ENCODE measurements around the gene SPTLC1. TPM values are rescaled to one million over a fixed set of nuclear protein-coding genes. Genes with fewer than 3 reads are reported as not detected.

SPTLC1 gene
- total and polyA plus RNA-seq, 9 donors, result 38.3 to 56.4 (median 42.5) TPM

DNA sequence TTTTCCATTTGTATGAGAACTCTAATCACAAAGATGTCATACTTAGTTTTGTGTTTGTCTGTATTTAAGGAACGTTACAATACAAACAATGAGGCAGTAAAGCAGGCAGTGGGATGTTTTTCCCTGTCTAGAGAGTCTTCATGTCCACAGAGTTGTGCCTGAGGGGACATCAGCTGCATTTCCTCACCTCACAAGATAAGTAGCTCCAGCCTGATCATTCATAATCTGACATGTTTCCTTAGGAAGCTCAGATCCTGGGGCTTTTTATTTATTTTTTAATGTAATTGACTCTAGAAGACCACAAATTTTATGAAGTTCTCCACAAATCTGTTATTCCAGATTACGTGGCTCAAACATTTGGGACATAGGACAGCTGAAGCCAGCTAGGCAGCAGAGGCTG lies 78.5 kb downstream of the SPTLC1 start:
- peaks cover 49% of the 10 kb centered on the region for H3K36me3 ChIP-seq (ENCODE audit: control insufficient read depth, insufficient read depth, low read length)
- WGBS (ENCODE audit: insufficient coverage), result 100% methylated on average over 1 of the region's 2 CpGs

DNA sequence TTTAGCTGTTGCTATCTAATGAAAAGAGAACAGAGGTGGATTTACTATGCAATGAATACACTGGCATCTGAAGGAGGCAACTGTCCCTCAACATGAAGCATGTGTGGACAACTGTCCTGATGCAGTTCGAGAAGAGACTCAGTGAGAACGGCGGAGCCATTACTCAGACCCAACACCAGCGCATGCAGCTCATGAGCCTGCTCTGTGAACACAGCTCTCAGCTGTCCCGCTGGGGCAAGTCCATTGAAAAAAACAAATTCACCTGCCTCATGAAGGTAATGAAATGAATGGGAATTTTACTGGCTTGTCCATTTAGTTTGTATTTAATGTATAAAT lies 78.8 kb downstream of the SPTLC1 start:
- Histone ChIP-seq H3K27ac (ENCODE audit: low read length) (peak overlapping the region; percentile 78), H3K9me3 (replicated peaks; ENCODE audit: control insufficient read depth, low read depth, low read length) (no peaks in the 10 kb centered on the region), H3K27me3 (ENCODE audit: control insufficient read depth, insufficient read depth, low read length) (no peaks in the 10 kb centered on the region), H3K4me1 (ENCODE audit: control insufficient read depth, insufficient read depth, low read length) (peaks cover 5% of the 10 kb centered on the region), H3K4me3 (ENCODE audit: low read length) (no peak overlapping the region), H3K36me3 (ENCODE audit: control insufficient read depth, insufficient read depth, low read length) (peaks cover 49% of the 10 kb centered on the region)
- no CpG with 5 or more reads among the region's 5 CpGs for WGBS (ENCODE audit: insufficient coverage)
- no peak for DNase-seq

More for the DNA sequence above, 78.5 kb downstream of the SPTLC1 start:
- Histone ChIP-seq H3K27ac (ENCODE audit: low read length) (no peak overlapping the region), H3K9me3 (replicated peaks; ENCODE audit: control insufficient read depth, low read depth, low read length) (peaks cover 1% of the 10 kb centered on the region), H3K4me3 (ENCODE audit: low read length) (no peak overlapping the region), H3K4me1 (ENCODE audit: control insufficient read depth, insufficient read depth, low read length) (peaks cover 5% of the 10 kb centered on the region), H3K27me3 (ENCODE audit: control insufficient read depth, insufficient read depth, low read length) (no peaks in the 10 kb centered on the region)
- no peak for DNase-seq

DNA sequence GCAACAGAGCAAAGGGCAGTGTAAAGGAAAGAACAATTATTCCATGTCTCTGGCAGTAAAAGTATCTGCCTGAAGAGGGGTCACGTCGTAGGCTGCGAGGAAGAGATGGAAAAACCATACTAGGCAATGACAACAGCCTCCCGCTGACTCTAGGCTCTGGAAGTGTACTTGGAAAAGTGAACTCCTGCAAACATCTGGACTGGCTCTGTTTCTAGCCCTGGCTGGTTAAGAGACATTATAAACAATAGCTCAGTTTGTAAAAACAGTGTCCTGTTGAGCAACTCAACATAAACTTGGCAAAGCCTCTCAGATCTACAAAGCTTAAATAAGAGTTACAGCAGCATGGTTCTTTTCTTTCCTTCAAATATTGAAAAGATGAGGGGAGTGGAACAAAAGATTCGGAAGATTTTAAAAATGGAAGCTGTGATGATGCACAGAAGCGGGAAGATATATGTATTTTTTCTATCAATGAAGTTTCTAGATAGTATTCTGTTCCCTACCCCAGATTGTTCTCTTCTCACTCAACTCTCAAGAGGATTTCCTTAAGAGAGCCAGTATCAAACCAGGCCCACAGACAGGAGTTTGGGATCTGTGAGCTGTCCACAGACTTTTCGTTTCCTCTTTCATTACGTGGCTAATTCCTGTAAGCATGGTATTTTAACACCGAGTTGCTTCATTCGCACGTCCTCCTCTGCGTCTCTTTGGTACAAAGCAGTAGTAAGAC lies 79.4 kb downstream of the SPTLC1 start:
- H3K9me3 ChIP-seq (replicated peaks; ENCODE audit: control insufficient read depth, low read depth, low read length), result no peaks in the 10 kb centered on the region
- peak overlapping the region; percentile 78 for H3K27ac ChIP-seq (ENCODE audit: low read length)
- peaks cover 49% of the 10 kb centered on the region for H3K36me3 ChIP-seq (ENCODE audit: control insufficient read depth, insufficient read depth, low read length)
- no peak overlapping the region for H3K4me3 ChIP-seq (ENCODE audit: low read length)
- WGBS (ENCODE audit: insufficient coverage), result 50% methylated on average over 4 of the region's 12 CpGs
- H3K4me1 ChIP-seq (ENCODE audit: control insufficient read depth, insufficient read depth, low read length), result peaks cover 5% of the 10 kb centered on the region
- H3K27me3 ChIP-seq (ENCODE audit: control insufficient read depth, insufficient read depth, low read length), result no peaks in the 10 kb centered on the region
- DNase-seq, result peak; percentile 96

DNA sequence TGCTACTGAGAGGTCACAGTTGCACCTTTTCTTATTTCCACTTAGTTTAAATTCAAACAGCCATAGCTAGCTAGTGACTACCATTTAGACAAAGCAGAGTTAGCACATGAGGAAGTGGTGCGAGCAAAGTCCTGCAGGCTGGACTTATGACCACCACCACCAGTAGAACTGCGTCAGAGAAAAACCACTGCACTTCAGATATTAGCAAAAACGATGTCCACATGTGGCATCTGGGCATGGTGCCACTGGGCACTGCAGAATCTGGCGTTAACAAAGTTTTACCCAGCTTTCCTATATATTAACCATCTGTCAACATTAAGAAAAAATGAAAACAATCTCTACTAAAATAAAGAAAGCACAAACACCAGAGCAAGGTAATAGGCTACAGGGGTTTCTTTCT lies 80.1 kb downstream of the SPTLC1 start:
- no peak overlapping the region for H3K4me3 ChIP-seq (ENCODE audit: low read length)
- 79% methylated on average over 3 of the region's 4 CpGs for WGBS (ENCODE audit: insufficient coverage)

DNA sequence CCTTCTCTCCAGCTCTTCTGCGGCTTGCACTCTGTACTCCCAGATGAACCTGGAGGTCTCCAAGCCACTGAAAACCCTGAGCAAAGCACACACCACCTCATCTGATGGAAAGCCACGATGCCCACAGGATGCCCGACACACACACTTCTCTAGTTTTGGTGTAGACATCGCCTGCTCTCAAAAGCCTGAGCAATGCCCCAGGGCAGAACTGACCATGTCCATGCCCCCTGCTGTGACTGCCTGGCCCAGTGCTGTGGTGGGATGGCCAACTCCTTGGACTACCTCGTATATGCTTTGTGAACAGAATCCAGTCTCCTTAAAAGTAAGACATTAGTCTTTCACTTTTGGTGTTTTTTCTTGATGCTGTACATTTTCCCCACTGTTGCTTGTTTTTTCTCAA lies 81.2 kb downstream of the SPTLC1 start:
- 98% methylated on average over 4 of the region's 5 CpGs for WGBS (ENCODE audit: insufficient coverage)
- DNase-seq, result no peak
- H3K4me3 ChIP-seq (ENCODE audit: low read length), result no peak overlapping the region
- no peak overlapping the region for H3K27ac ChIP-seq (ENCODE audit: low read length)
- H3K9me3 ChIP-seq (replicated peaks; ENCODE audit: control insufficient read depth, low read depth, low read length), result no peaks in the 10 kb centered on the region
- H3K4me1 ChIP-seq (ENCODE audit: control insufficient read depth, insufficient read depth, low read length), result peaks cover 5% of the 10 kb centered on the region
- peaks cover 49% of the 10 kb centered on the region for H3K36me3 ChIP-seq (ENCODE audit: control insufficient read depth, insufficient read depth, low read length)
- no peaks in the 10 kb centered on the region for H3K27me3 ChIP-seq (ENCODE audit: control insufficient read depth, insufficient read depth, low read length)

More for the DNA sequence above, 80.1 kb downstream of the SPTLC1 start:
- Histone ChIP-seq H3K27ac (ENCODE audit: low read length) (peak overlapping the region; percentile 15), H3K36me3 (ENCODE audit: control insufficient read depth, insufficient read depth, low read length) (peaks cover 49% of the 10 kb centered on the region), H3K4me1 (ENCODE audit: control insufficient read depth, insufficient read depth, low read length) (peaks cover 5% of the 10 kb centered on the region), H3K9me3 (replicated peaks; ENCODE audit: control insufficient read depth, low read depth, low read length) (no peaks in the 10 kb centered on the region), H3K27me3 (ENCODE audit: control insufficient read depth, insufficient read depth, low read length) (no peaks in the 10 kb centered on the region)
- DNase-seq, result no peak

DNA sequence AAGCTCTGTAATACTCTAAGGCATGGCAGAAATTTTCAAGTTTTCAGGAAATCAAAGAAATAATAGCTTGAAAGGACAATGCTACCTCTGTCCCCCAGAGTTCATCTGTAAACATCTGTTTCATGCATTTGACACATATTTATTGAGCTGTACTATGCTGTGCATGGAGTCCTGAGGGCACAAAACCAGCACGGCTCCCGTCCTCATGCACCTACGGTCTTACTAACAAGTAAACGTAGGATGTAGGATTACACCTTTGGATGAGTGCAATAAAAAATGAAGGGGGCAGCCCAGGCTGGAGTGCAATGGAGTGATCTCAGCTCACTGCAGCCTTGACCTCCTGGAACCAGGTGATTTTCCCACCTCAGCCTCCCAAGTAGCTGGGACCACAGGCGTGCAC lies 81.9 kb downstream of the SPTLC1 start:
- 90% methylated on average over 5 of the region's 5 CpGs for WGBS (ENCODE audit: insufficient coverage)
- H3K36me3 ChIP-seq (ENCODE audit: control insufficient read depth, insufficient read depth, low read length), result peaks cover 49% of the 10 kb centered on the region
- H3K4me1 ChIP-seq (ENCODE audit: control insufficient read depth, insufficient read depth, low read length), result peaks cover 5% of the 10 kb centered on the region
- no peak for DNase-seq
- no peaks in the 10 kb centered on the region for H3K9me3 ChIP-seq (replicated peaks; ENCODE audit: control insufficient read depth, low read depth, low read length)
- H3K27me3 ChIP-seq (ENCODE audit: control insufficient read depth, insufficient read depth, low read length), result no peaks in the 10 kb centered on the region
- no peak overlapping the region for H3K27ac ChIP-seq (ENCODE audit: low read length)
- H3K4me3 ChIP-seq (ENCODE audit: low read length), result no peak overlapping the region

DNA sequence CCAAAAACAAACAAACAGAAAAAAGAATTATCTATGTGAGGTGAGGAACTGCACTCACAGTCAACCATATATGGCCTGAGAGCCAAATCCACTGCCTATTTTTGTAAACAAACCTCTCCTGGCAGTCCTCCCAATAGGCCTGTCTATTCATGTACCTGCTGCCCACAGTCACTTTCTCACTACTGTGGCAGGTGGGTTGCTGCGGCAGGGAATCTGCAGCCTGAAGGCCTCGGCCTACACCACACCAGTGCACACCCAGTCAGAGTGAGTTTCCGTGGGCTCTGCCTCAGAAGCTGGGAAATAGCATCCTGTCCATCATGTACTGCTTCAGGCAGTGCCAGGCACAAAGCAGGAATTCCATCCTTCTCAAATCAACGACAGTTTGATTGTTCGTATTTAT lies 82.3 kb downstream of the SPTLC1 start:
- no peak for DNase-seq
- H3K27me3 ChIP-seq (ENCODE audit: control insufficient read depth, insufficient read depth, low read length), result no peaks in the 10 kb centered on the region
- H3K27ac ChIP-seq (ENCODE audit: low read length), result no peak overlapping the region
- no peaks in the 10 kb centered on the region for H3K9me3 ChIP-seq (replicated peaks; ENCODE audit: control insufficient read depth, low read depth, low read length)
- peaks cover 5% of the 10 kb centered on the region for H3K4me1 ChIP-seq (ENCODE audit: control insufficient read depth, insufficient read depth, low read length)
- H3K36me3 ChIP-seq (ENCODE audit: control insufficient read depth, insufficient read depth, low read length), result peaks cover 45% of the 10 kb centered on the region
- 100% methylated on average over 2 of the region's 5 CpGs for WGBS (ENCODE audit: insufficient coverage)
- no peak overlapping the region for H3K4me3 ChIP-seq (ENCODE audit: low read length)

DNA sequence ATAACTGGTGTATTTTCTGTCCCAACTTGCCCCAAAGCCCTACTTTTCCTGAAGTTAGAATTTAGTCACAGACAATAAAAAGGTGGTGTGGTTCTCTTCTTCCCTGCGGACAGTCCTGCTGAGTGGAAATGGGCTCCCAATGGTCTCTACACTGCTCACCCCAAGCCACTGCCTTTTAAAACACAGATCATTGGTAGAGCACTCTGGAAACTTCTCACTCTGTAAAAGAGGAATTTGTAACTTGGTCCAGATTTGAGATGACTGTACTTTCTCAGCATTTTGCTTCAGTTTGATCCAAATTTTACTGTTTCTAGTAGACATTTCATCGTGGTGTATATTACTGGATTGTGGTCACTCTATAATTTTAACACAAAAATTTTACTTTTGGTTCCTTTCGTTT lies 84.8 kb downstream of the SPTLC1 start:
- no peak for DNase-seq
- WGBS (ENCODE audit: insufficient coverage), result no CpG with 5 or more reads among the region's 3 CpGs

DNA sequence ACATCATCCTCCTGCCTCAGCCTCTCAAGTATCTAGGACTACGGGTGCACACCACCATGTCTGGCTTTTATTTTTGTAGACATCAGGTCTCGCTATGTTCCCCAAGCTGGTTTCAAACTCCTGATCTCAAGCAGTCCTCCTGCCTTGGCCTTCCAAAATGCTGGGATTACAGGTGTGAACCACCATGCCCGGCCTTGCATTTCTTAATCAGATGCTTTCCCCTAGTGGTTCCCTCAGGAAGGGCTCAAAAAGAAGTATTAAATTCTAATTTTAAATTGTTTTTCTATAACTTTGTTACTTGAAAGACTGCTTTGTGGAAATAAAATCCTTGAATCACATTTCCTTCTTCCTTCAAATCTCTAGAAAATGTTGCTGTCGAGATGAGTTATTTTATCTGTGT lies 85.7 kb downstream of the SPTLC1 start:
- Histone ChIP-seq H3K36me3 (ENCODE audit: control insufficient read depth, insufficient read depth, low read length) (peaks cover 21% of the 10 kb centered on the region), H3K4me3 (ENCODE audit: low read length) (no peak overlapping the region), H3K27ac (ENCODE audit: low read length) (no peak overlapping the region), H3K27me3 (ENCODE audit: control insufficient read depth, insufficient read depth, low read length) (no peaks in the 10 kb centered on the region), H3K9me3 (replicated peaks; ENCODE audit: control insufficient read depth, low read depth, low read length) (no peaks in the 10 kb centered on the region), H3K4me1 (ENCODE audit: control insufficient read depth, insufficient read depth, low read length) (no peaks in the 10 kb centered on the region)
- 100% methylated on average over 1 of the region's 4 CpGs for WGBS (ENCODE audit: insufficient coverage)
- no peak for DNase-seq

More for the DNA sequence above, 84.8 kb downstream of the SPTLC1 start:
- Histone ChIP-seq H3K4me1 (ENCODE audit: control insufficient read depth, insufficient read depth, low read length) (peaks cover 2% of the 10 kb centered on the region), H3K27me3 (ENCODE audit: control insufficient read depth, insufficient read depth, low read length) (no peaks in the 10 kb centered on the region), H3K4me3 (ENCODE audit: low read length) (no peak overlapping the region), H3K36me3 (ENCODE audit: control insufficient read depth, insufficient read depth, low read length) (peaks cover 28% of the 10 kb centered on the region), H3K9me3 (replicated peaks; ENCODE audit: control insufficient read depth, low read depth, low read length) (no peaks in the 10 kb centered on the region), H3K27ac (ENCODE audit: low read length) (no peak overlapping the region)

DNA sequence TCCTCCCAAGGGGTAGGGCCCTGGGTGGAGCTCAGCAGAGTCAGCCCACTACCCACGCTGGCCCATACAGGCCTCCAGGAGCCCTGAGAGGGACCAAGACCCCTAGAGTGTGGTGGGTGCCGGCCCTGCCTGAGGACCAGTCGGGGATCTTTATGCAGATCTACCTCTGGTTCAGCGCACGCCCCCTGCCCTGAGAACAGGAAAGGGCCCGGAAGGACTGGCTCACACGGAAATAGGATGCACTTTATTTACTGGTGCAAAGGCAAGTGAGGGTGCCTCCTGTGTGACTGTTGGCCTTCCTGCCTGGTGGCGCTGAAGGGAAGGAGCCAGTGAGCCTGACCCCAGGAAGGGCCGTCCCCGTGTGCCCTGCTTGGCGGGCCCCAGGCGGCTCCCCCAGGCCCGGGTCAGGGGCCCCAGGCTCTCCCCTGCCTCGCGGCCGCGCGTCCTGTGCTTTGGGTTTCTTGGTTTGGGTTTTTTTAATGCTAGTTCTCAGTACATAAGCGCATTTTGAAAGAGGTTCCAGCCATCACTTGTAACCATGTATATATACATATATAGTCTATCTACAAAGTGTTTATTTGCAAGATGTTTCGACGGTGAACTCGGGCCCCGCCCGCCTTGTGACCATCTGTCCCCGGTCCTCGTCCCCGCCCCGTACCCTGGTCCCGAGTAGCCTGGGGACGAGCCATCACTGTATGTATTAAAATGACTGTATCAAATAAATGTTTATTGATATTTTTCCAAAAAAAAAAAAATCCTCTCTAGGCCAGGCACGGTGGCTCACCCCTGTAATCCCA lies 88.8 kb downstream of the SPTLC1 start:
- H3K9me3 ChIP-seq (replicated peaks; ENCODE audit: control insufficient read depth, low read depth, low read length), result no peaks in the 10 kb centered on the region
- H3K4me3 ChIP-seq (ENCODE audit: low read length), result no peak overlapping the region
- no peak overlapping the region for H3K27ac ChIP-seq (ENCODE audit: low read length)
- DNase-seq, result no peak
- 74% methylated on average over 12 of the region's 31 CpGs for WGBS (ENCODE audit: insufficient coverage)
- no peaks in the 10 kb centered on the region for H3K4me1 ChIP-seq (ENCODE audit: control insufficient read depth, insufficient read depth, low read length)
- no peaks in the 10 kb centered on the region for H3K36me3 ChIP-seq (ENCODE audit: control insufficient read depth, insufficient read depth, low read length)
- H3K27me3 ChIP-seq (ENCODE audit: control insufficient read depth, insufficient read depth, low read length), result no peaks in the 10 kb centered on the region

All from muscle of leg (tissue), 11 donors.